NCI-H2029 treated with DMSO at 0.1 percent for 48 hours (cell line): ENCODE data around the gene SUMO4.

Experiments
- DNase-seq: peaks from one replicate; lab custom pipeline; 2025; lab: John Stamatoyannopoulos, UW

The SUMO4 gene

DNA sequence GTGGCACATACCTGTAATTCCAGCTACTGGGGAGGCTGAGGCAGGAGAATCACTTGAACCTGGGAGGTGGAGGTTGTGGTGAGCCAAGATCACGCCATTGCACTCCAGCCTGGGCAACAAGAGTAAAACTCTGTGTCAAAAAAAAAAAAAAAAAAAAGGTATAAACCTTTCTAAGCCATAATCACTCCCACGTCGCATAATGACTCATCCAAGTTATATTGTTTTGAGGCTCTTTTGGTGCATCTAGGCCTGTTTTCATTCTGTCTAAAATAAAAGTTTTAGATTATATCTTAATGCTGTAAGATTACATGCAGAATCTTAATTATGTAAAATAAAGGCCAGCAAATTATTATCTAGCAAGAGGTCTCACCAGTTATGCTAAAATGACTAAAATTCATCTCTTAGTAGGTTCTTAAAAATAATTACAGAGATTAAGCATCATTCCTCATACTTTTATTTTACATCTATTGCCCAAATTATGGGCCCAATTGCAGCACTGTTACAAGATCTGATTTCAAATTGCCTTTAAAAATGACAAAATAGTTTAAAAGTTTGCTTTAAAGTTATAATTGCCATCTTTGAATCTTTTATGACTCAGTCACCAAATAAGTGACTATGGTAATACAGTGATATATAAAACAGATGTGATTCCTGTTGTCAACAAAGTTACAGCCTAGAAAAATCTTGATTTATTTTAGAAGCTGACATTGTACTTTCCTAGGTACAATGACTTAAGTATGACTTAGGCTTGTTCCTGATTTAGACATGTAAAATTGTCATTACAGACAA lies 10.4 kb upstream of the SUMO4 start:
- no peak for DNase-seq

- no peak for DNase-seq
These were observed 8.0 kb upstream of the SUMO4 start for GRCh38 chr6:149392093-149392492.

DNA sequence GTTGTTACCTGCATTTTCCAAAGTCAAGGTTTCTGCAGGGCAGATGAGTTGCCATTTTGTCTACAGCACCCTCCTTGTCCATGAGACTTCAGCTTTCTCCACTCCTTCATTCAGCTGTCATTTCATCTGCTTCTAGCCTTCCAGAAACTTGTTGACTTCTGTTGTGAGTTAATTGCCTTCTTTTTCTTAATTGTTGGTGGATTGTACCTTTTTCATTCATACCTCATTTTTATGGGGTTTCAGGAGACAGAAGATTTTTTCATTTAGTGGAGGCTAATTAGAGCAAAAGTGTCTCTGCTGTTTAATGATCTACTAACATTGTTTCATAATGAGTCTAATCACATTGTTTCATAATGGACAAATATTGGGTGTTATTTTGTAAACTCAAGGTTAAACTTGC lies 7.5 kb upstream of the SUMO4 start:
- no peak for DNase-seq

DNA sequence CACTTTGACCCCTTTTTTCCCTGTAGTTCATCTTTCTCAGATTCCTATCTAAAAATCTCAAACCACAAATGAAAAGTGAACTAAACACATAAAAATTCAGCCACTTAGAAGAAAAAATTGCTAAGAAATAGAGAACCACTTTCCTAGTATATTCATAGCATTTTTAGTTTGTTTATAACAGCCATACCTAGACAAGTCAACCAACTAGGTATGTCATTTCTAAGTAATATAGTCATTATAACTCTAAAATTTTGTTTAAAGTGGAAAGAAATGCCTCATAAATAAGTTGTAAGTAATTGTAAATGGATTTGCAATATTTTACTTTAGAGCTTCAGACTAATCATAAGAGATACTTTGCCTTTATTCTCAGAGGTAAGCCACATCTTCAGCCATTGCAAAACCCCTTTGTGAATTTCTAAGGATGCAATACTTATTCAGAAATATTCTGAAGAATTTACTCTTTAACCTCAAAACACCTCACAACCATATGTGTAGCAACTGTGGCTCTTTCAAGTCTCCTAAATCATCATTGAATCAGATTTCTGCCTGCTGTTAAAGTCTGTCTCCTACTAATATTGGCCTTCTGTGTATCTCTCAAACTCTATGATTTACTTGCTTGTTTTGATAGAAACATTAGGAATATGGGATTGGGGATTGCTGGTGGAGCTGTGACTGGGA lies 6.9 kb upstream of the SUMO4 start:
- DNase-seq = no peak

- DNase-seq = no peak
These were observed 4.9 kb upstream of the SUMO4 start for GRCh38 chr6:149395185-149395584.

- DNase-seq = no peak
These were observed 2.7 kb upstream of the SUMO4 start for GRCh38 chr6:149397384-149397783.

GRCh38 chr6:149403534-149403933 lies 3.5 kb downstream of the SUMO4 start:
- no peak for DNase-seq

DNA sequence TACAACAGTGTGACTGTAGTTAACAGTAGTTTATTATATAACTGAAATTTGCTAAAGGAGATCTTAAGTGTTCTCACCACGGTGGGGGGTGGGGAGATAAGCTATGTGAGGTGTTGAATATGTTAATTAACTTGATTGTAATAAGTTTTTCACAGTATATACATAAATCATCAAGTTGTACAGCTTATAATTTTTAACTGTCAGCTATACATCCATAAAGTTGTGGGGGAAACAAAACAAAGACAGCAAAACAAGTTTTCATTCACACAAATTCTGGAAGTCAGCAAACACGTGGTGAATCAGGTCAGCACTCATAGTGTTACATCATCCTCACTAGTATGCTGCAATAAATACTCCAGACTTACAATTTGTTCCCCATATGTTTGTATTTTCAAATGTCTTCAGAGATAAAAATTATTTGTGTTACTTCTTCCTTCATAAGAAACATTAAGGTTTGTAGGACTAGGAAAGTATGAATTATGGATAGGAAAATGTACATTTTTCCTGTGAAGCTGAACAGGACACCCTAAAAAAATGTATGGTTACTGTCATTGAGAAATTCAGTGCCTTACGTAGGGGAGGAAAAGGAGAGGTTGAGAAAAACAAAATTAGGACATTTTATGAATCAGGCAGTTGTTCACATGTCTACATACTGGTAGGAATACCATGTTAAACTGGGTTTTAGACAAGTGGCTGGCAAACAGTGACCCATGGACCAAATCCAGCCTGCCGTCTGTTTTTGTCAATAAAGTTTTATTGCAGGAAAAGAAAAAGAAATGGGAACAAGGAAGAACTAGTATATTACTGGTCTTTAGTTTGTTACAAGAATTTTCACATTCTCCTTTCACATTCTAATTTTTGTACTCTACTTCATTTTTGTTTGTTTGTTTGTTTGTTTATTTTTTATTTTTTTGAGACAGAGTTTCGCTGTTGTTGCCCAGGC lies 6.0 kb downstream of the SUMO4 start:
- no peak for DNase-seq

DNA sequence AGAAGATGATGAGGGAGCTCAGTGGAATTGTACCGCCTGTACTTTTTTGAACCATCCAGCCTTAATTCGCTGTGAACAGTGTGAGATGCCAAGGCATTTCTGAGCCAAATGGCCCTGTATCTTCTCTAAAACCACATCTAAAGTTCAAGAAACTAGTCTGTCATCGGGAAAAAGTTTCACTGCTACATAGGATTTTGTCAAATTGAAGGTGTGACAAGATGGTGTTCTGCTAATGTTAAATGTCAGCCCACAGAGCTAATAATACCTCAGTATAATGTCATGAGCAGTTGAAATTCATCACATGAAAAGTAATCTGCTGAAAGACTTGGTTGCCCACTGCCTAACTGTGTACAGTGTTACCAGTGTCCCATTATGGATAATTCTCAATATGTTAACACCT lies 9.6 kb downstream of the SUMO4 start:
- DNase-seq = no peak

DNA sequence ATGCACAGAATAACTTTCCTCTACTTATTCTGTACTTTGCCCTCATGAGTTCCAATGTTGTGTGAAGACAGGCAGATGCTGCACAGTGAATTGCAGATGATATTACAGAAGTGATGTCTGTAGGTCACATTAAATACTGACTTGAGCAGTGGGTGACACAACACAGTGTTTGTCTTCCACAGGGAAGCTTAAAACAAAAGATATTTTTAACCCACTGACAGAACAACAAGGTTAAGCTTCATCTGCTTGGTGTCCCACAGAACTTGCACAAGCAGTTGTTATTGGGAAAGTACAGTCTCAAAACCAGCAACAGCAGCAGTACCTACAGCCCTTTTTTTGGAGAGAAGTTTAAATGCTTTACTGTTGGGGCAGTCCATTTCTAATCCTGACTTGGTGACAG lies 10.5 kb downstream of the SUMO4 start:
- no peak for DNase-seq

GRCh38 chr6:149414009-149414408 lies 13.9 kb downstream of the SUMO4 start:
- no peak for DNase-seq

- no peak for DNase-seq
These were observed 14.8 kb downstream of the SUMO4 start for GRCh38 chr6:149414821-149415220.

DNA sequence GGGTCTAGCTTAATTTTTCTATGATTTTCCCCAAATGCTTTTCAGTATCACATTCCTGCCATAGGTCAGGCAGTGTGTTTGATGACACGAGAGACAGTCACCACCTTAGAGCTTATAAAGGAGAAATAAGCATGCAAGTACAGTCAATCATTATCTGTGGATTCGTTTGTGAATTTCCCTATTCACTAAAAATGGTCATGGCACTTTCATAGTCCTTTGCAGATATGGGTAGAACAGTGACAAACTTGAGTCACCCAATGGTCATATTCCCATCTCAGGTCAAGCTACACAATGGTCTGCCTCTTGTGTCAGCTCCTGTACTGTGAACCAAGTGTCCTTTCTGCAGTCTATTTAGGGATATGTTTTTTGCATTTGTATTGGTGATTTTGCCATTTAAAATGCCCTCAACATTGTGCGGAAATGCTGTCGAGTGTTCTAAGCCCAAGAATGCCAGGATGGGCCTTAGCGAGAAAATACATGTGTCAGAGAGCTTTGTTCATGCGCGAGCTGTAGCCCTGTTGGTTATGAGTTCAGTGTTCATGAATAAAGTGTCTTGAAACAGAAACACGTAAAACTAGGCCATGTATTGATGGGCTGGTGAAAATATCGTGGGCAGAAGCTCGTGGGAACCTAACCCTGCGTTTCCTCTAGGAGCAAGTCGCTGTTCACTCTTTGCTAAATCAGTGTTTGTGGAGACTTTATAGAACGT lies 19.8 kb downstream of the SUMO4 start:
- DNase-seq = no peak

- DNase-seq = no peak
These were observed 21.1 kb downstream of the SUMO4 start for GRCh38 chr6:149421132-149421531.

DNA sequence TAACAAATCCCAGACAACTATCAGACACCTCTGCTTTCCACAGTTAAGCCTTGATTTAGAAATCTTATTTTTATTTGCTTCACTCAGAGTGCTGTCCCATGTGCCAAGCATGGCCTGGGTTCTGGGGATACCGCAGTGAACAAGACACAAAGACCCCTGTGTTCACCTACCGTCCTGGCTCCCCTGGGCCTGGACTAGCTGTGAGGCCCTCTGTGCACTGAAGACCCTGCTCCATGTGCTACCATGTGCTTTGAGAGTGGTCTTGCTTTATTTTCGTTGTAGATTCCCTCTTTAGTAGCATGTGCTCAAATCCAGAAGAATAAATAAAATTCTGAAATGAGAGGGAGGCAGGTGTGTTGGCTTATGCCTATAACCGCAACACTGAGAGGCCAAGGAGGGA lies 22.5 kb downstream of the SUMO4 start:
- no peak for DNase-seq

DNA sequence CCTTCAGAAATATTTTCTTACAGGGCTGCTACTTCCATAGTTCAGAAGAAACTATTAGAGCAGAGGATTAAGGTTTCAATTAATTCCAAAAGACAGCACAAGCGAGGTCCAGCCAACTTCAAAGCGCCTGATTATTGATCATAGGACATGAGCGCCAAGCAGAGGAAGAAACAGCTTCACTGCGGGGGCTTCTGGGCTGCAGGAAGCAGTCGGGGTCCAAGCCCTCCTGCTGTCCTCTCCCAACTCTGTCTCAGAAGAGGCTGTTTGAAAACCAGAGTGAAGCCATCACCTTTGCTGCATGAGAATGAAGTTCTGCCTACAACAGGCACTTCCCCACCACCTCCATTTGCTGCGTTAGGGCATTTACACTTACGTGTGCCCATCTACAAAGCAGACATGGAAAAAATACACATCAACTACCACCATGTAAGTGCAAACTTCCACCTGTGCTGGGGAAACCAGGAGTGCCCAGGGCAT lies 23.9 kb downstream of the SUMO4 start:
- no peak for DNase-seq

- DNase-seq = no peak
These were observed 25.2 kb downstream of the SUMO4 start for GRCh38 chr6:149425224-149425623.

GRCh38 chr6:149425754-149426153 lies 25.7 kb downstream of the SUMO4 start:
- DNase-seq = no peak

GRCh38 chr6:149428606-149429005 lies 28.5 kb downstream of the SUMO4 start:
- DNase-seq = no peak

DNA sequence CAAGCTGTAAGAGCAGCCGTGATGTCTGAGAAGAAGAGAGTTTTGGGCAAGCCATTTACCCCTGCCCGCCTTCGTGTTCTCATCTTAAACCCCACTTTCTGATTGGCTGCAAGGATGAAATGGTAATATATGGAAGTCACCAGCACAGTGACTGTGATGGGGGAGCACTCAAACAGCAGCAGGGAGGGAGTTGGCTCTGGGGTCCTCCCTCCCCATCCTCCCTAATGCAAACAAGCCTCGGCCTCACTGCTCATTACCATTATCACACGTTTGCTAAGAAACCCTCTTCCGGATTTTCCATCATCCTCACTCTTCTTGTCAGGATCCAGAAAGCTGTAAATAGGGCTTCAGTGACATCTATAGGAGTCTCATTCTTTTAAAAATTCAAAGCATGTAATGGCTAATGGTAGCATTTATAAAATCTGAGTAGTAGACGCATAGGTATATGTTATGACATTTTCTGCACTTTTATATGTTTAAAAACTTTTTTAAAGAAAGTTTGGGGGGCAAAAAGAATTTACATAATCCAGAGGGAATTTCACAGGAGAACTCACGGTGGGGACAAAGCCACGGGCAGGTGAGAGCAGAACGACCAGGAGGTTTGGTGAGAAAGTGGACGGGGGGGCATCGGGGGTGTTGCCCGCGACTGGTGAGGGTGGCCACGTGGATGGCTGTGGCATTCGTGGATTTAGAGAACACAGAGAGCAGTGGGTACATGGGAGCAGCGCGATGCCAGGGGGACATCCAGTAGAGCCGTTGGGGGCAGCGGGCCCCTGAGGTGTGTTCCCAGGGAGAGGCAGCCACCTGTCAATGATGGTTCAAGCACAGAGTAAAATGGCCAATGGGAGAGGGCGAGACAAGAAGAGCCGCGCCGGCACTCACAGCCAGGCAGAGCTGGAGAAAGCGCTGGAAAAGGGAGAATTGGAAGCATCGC lies 29.6 kb downstream of the SUMO4 start:
- no peak for DNase-seq
